GM23338 (cell line): Measurements from ENCODE around the gene MINK1. TPM values are rescaled to one million over a fixed set of nuclear protein-coding genes. Genes with fewer than 3 reads are reported as not detected.

Source experiments
- ATAC-seq: fragments of 200-7000 bp; cut with Tn5 transposase; 3 replicates; pipeline ENCODE4 v1.9.1; 2020
- DNase-seq: peaks from one replicate; pipeline ENCODE4 v3.0.0-alpha.2; 2015; ENCODE audit warnings: low spot score
- H2AFZ ChIP-seq: fragments of 200-600 bp; sonication (generic); 2 replicates; pipeline ENCODE4 v1.8.0; 2016; ENCODE audit warnings: antibody characterized with exemption, mild to moderate bottlenecking, moderate library complexity
- H3F3A ChIP-seq: fragments of 200-600 bp; sonication (generic); replicated peaks from 2 replicates; pipeline ENCODE4 v1.8.0; 2017; ENCODE audit warnings: antibody characterized with exemption, mixed run types, low read depth
- H3K27ac ChIP-seq: fragments of 200-600 bp; sonication (generic); 2 replicates; pipeline ENCODE4 v1.6.1; 2016; ENCODE audit warnings: low read depth
- H3K27me3 ChIP-seq: fragments of 200-600 bp; sonication (generic); 2 replicates; pipeline ENCODE4 v1.8.0; 2016; ENCODE audit warnings: mild to moderate bottlenecking, mixed run types, moderate library complexity; ENCODE audit not compliant: insufficient read depth
- H3K36me3 ChIP-seq: fragments of 200-600 bp; sonication (generic); 2 replicates; pipeline ENCODE4 v1.8.0; 2016; ENCODE audit warnings: mild to moderate bottlenecking; ENCODE audit not compliant: insufficient read depth
- H3K4me1 ChIP-seq: fragments of 200-600 bp; sonication (generic); 2 replicates; pipeline ENCODE4 v1.8.0; 2016; ENCODE audit warnings: mild to moderate bottlenecking, moderate library complexity; ENCODE audit not compliant: insufficient read depth
- H3K4me2 ChIP-seq: fragments of 200-600 bp; sonication (generic); 2 replicates; pipeline ENCODE4 v1.7.1; 2017; ENCODE audit warnings: mixed run types
- H3K4me3 ChIP-seq: fragments of 200-600 bp; sonication (generic); 2 replicates; pipeline ENCODE4 v1.6.1; 2016; ENCODE audit warnings: mixed run types
- H3K79me2 ChIP-seq: fragments of 200-600 bp; sonication (generic); replicated peaks from 2 replicates; pipeline ENCODE4 v1.8.0; 2017; ENCODE audit warnings: mild to moderate bottlenecking; ENCODE audit not compliant: insufficient read depth
- H3K9me2 ChIP-seq: fragments of 200-600 bp; sonication (generic); 2 replicates; pipeline ENCODE4 v1.8.0; 2017; ENCODE audit not compliant: insufficient read depth
- H4K20me1 ChIP-seq: fragments of 200-600 bp; sonication (generic); replicated peaks from 2 replicates; pipeline ENCODE4 v1.8.0; 2017; ENCODE audit warnings: mild to moderate bottlenecking; ENCODE audit not compliant: insufficient read depth
- H3K27ac Mint-ChIP-seq: 2 replicates; pipeline ENCODE4 v1.8.0; 2020; ENCODE audit warnings: inconsistent platforms, mild to moderate bottlenecking, moderate library complexity, mixed read lengths
- H3K27me3 Mint-ChIP-seq: 3 replicates; pipeline ENCODE4 v1.8.0; 2022; ENCODE audit warnings: low read depth, mild to moderate bottlenecking, moderate library complexity, mixed read lengths, inconsistent platforms; ENCODE audit not compliant: insufficient read depth, poor library complexity
- H3K36me3 Mint-ChIP-seq: 3 replicates; pipeline ENCODE4 v1.8.0; 2021; ENCODE audit warnings: low read depth, mild to moderate bottlenecking, inconsistent platforms, moderate library complexity, mixed read lengths
- H3K4me1 Mint-ChIP-seq: 3 replicates; pipeline ENCODE4 v1.8.0; 2020; ENCODE audit warnings: mild to moderate bottlenecking, inconsistent platforms, mixed read lengths
- H3K4me3 Mint-ChIP-seq: 3 replicates; pipeline ENCODE4 v1.8.0; 2021; ENCODE audit warnings: moderate library complexity, mild to moderate bottlenecking, inconsistent platforms, mixed read lengths
- H3K9me3 Mint-ChIP-seq: 3 replicates; pipeline ENCODE4 v1.8.0; 2020; ENCODE audit warnings: moderate library complexity, mild to moderate bottlenecking, inconsistent platforms, mixed read lengths
- CREB1 ChIP-seq: fragments of 250-450 bp; sonication (Bioruptor Pico); IDR thresholded peaks from 2 replicates; pipeline ENCODE4 v1.5.0; 2020; ENCODE audit warnings: low read depth, mild to moderate bottlenecking, moderate library complexity
- ETS1 ChIP-seq: IDR thresholded peaks from 2 replicates; pipeline ENCODE4 v1.6.1; 2016; ENCODE audit warnings: antibody characterized with exemption
- EZH2 ChIP-seq: fragments of 200-600 bp; sonication (generic); IDR thresholded peaks from one replicate; pipeline ENCODE4 v1.8.0; 2017; ENCODE audit warnings: antibody characterized with exemption, mild to moderate bottlenecking, low read depth; ENCODE audit not compliant: unreplicated experiment
- NANOG ChIP-seq: IDR thresholded peaks from 2 replicates; pipeline ENCODE4 v1.6.1; 2016; ENCODE audit warnings: antibody characterized with exemption, borderline replicate concordance
- REST ChIP-seq: IDR thresholded peaks from one replicate; pipeline ENCODE4 v1.6.1; 2018; ENCODE audit warnings: antibody characterized with exemption; ENCODE audit not compliant: unreplicated experiment
- STAT1 ChIP-seq: IDR thresholded peaks from one replicate; pipeline ENCODE4 v1.6.1; 2016; ENCODE audit warnings: antibody characterized with exemption; ENCODE audit not compliant: unreplicated experiment
- ZNF114 ChIP-seq: fragments of 250-450 bp; sonication (Bioruptor Pico); IDR thresholded peaks from 2 replicates; pipeline ENCODE4 v1.5.0; 2020; ENCODE audit warnings: mild to moderate bottlenecking, moderate library complexity
- ZNF462 ChIP-seq: fragments of 250-450 bp; sonication (Bioruptor Pico); IDR thresholded peaks from 2 replicates; pipeline ENCODE4 v1.5.0; 2020; ENCODE audit warnings: mild to moderate bottlenecking, moderate library complexity
- polyA plus RNA-seq: library from polyadenylated mRNA; unstranded; fragments of >200 nt; fragmentation: Nextera tagmentation; extraction: Ambion mirVana; gene quantifications from 2 replicates; pipeline ENCODE4 v1.2.1, GENCODE V29; 2016
- total RNA-seq: library from RNA; depleted of rRNA; stranded (reverse); fragments of >200 nt; shearing (Covaris generic); gene quantifications from 2 replicates; pipeline ENCODE4 v1.2.3, GENCODE V29; 2014

Gene MINK1
- total and polyA plus RNA-seq, 2 experiments from 2014 or later: 17.3 to 54.9 TPM

GRCh38 chr17:4839965-4840892 lies 7.1 kb downstream of the MINK1 start:
- Mint-ChIP-seq H3K36me3 (no peaks in the 10 kb centered on the region; the same call in 2 of the 3 replicates), H3K27ac (no peak overlapping the region), H3K9me3 (no peaks in the 10 kb centered on the region), H3K4me1 (peaks cover 29% of the 10 kb centered on the region), H3K27me3 (peaks cover 2% of the 10 kb centered on the region), H3K4me3 (no peak overlapping the region; the same call in 2 of the 3 replicates)
- Histone ChIP-seq H2AFZ (no peak overlapping the region), H3K9me2 (no peaks in the 10 kb centered on the region), H3F3A (no peaks in the 10 kb centered on the region), H3K27ac (no peak overlapping the region), H3K27me3 (no peaks in the 10 kb centered on the region), H3K79me2 (peaks cover 82% of the 10 kb centered on the region), H3K4me1 (0 out of 2 replicates have a peak, but pooled peaks cover 4% of the 10 kb centered on the region), H4K20me1 (peaks cover 19% of the 10 kb centered on the region), H3K4me3 (no peak overlapping the region), H3K36me3 (no peaks in the 10 kb centered on the region), H3K4me2 (no peak overlapping the region)
- DNase-seq: no peak
- no peak for TF ChIP-seq ZNF462 (CRISPR knock-in tag)
- ATAC-seq: no peak

- ATAC-seq (no peak), DNase-seq (no peak)
- Histone ChIP-seq H3K36me3 (no peaks in the 10 kb centered on the region), H3K27ac (no peak overlapping the region), H2AFZ (no peak overlapping the region), H3F3A (no peaks in the 10 kb centered on the region), H3K27me3 (no peaks in the 10 kb centered on the region), H4K20me1 (peaks cover 19% of the 10 kb centered on the region), H3K4me2 (no peak overlapping the region), H3K9me2 (no peaks in the 10 kb centered on the region), H3K79me2 (peaks cover 82% of the 10 kb centered on the region), H3K4me1 (0 out of 2 replicates have a peak, but pooled peaks cover 4% of the 10 kb centered on the region), H3K4me3 (no peak overlapping the region)
- Mint-ChIP-seq H3K4me1 (peaks cover 27% of the 10 kb centered on the region), H3K4me3 (no peak overlapping the region; the same call in 2 of the 3 replicates), H3K9me3 (no peaks in the 10 kb centered on the region), H3K27ac (no peak overlapping the region), H3K36me3 (no peaks in the 10 kb centered on the region; the same call in 2 of the 3 replicates), H3K27me3 (peaks cover 2% of the 10 kb centered on the region)
- TF ChIP-seq NANOG: no peak
- TF ChIP-seq REST: no peak
- no peak for TF ChIP-seq STAT1
- no peak for TF ChIP-seq ETS1
- TF ChIP-seq CREB1 (CRISPR knock-in tag): no peak
- TF ChIP-seq EZH2: no peak
- TF ChIP-seq ZNF114 (CRISPR knock-in tag): no peak
These were observed 7.7 kb downstream of the MINK1 start for GRCh38 chr17:4840893-4841242.
